ENCODE data around the gene WWOX.

Gene WWOX

DNA sequence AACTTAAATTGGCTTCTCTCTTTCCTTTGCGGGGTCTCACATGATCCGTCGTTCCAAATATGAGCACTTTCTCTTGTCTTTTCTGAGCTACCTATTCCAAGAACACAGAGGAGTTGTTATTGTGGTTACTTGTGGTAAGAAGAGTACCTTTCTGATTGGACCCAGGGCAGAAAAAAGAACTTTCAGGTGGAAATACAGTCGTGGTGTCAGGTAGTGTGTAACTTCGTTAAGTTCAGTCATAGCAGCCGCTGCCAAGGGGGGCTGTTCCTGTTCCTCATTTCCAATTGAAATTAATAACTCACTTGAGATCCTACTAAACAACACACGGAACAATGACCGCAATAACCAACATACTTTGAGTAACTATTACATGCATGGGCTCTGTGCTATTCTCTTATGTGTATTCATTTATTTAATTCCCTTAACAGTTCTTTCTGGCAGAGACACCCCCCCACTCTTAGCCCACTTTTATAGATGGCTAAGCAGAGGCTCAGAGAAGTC lies 819.4 kb downstream of the WWOX start:
- H3K4me3 Mint-ChIP-seq, result no peak overlapping the region
- H3K27me3 Mint-ChIP-seq (ENCODE audit: low read depth), result no peaks in the 10 kb centered on the region
- H3K36me3 Mint-ChIP-seq (ENCODE audit: low read depth), result peaks cover 6% of the 10 kb centered on the region
- H3K9me3 Mint-ChIP-seq, result peaks cover 35% of the 10 kb centered on the region
- DNase-seq (ENCODE audit: low spot score), result no peak
- H3K4me1 Mint-ChIP-seq (ENCODE audit: low read depth), result peaks cover 2% of the 10 kb centered on the region
- no peak overlapping the region for H3K27ac Mint-ChIP-seq

DNA sequence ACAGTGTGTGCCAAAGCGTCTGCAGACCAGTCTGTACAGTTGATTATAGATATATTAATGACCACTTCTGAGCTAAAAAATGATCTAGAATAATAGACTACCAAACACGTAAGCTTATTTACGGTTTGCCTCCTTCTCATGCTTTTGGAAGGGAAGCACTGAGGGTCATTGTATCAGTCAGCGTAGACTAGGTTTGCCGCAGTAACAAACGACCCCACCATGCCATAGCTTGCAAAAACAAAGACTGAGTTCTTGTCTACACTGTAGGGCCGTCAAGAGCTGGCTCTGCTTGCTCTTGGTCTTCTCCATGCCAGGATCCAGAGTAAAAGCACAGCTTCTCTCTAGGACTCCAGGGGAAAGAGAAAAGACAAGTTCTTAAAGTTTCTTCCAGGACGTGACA lies 820.4 kb downstream of the WWOX start:
- peaks cover 2% of the 10 kb centered on the region for H3K4me1 Mint-ChIP-seq (ENCODE audit: low read depth)
- H3K9me3 Mint-ChIP-seq, result peaks cover 44% of the 10 kb centered on the region
- H3K27ac Mint-ChIP-seq, result no peak overlapping the region
- peaks cover 6% of the 10 kb centered on the region for H3K36me3 Mint-ChIP-seq (ENCODE audit: low read depth)
- H3K4me3 Mint-ChIP-seq, result no peak overlapping the region
- no peak for DNase-seq (ENCODE audit: low spot score)
- no peaks in the 10 kb centered on the region for H3K27me3 Mint-ChIP-seq (ENCODE audit: low read depth)

DNA sequence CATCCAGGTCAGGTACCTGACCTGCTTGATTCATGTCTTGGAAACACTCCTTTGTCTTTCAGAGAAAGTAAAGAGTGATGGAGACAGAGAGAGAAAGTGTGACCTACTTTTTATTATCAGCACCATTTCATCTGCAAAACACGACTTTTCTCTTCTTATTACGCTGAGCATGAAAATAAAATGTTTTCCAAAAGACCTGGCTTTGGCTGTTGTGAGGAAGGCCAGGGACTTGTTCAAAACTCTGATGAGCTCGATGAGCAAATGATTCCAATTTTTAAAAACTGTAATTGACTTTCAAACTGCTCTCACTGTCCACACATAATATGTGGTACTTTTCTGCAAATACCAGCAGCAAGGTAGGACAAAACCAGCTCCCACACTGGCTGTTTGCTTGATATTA lies 821.2 kb downstream of the WWOX start:
- no peak overlapping the region for H3K4me3 Mint-ChIP-seq
- no peak overlapping the region for H3K27ac Mint-ChIP-seq
- peaks cover 44% of the 10 kb centered on the region for H3K9me3 Mint-ChIP-seq
- no peaks in the 10 kb centered on the region for H3K27me3 Mint-ChIP-seq (ENCODE audit: low read depth)
- peaks cover 5% of the 10 kb centered on the region for H3K4me1 Mint-ChIP-seq (ENCODE audit: low read depth)
- H3K36me3 Mint-ChIP-seq (ENCODE audit: low read depth), result peaks cover 6% of the 10 kb centered on the region
- DNase-seq (ENCODE audit: low spot score), result no peak

DNA sequence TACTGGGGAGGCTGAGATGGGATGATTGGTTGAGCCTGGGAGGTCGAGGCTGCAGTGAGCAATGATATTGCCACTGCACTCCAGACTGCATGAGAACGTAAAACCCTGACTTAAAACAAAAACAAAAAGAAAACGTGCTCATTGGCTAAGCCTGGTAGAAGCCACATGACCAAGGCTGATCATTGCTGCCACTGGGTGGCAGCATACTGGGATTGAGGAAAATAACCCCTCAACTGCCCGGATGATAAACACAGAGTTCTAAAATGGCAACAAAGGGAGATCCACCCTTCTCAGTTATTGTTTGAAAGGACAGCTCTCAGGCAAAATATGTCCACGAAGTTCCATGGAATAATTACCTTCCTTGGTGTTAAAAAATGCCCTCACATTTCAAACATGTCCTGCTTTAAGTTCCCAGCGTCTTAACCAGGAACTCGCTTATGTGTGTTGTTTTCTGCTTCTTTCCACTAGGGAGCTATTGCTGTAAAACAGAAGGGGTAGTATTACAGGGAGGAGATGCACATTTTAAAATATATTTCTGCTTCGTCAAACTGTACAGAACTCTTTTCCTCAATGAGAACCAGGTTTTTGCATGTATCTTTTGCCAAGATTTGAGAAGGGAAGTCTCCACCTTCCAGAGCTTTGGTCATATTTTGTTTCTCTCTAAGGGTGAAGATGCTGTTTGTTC lies 825.8 kb downstream of the WWOX start:
- no peak for DNase-seq (ENCODE audit: low spot score)
- no peak overlapping the region for H3K4me3 Mint-ChIP-seq
- peaks cover 30% of the 10 kb centered on the region for H3K9me3 Mint-ChIP-seq
- H3K4me1 Mint-ChIP-seq (ENCODE audit: low read depth), result peaks cover 3% of the 10 kb centered on the region
- H3K27me3 Mint-ChIP-seq (ENCODE audit: low read depth), result no peaks in the 10 kb centered on the region
- no peak overlapping the region for H3K27ac Mint-ChIP-seq
- peaks cover 4% of the 10 kb centered on the region for H3K36me3 Mint-ChIP-seq (ENCODE audit: low read depth)

DNA sequence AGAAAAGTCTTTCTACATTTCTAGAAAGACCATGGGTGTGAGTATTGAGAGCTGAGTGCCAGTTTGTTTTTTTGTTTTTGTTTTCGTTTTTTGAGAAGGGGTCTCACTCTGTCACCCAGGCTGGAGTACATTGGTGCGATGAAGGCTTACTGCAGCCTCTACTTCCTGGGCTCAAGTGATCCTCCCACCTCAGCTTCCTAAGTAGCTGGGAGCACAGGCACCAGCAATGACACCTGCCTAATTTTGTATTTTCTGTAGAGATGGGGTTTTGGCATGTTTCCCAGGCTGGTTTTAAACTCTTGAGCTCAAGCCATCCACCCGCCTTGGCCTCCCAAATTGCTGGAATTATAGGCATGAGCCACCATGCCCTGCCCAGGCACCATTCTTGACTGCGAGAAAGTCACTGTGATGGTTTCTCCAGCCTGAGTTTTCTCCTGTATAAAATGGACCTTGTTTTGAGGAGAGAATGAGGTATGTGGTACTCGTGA lies 827.3 kb downstream of the WWOX start:
- H3K4me3 Mint-ChIP-seq, result no peak overlapping the region
- H3K27me3 Mint-ChIP-seq (ENCODE audit: low read depth), result no peaks in the 10 kb centered on the region
- H3K4me1 Mint-ChIP-seq (ENCODE audit: low read depth), result peaks cover 3% of the 10 kb centered on the region
- peaks cover 19% of the 10 kb centered on the region for H3K9me3 Mint-ChIP-seq
- no peak for DNase-seq (ENCODE audit: low spot score)
- peaks cover 3% of the 10 kb centered on the region for H3K36me3 Mint-ChIP-seq (ENCODE audit: low read depth)
- H3K27ac Mint-ChIP-seq, result no peak overlapping the region

DNA sequence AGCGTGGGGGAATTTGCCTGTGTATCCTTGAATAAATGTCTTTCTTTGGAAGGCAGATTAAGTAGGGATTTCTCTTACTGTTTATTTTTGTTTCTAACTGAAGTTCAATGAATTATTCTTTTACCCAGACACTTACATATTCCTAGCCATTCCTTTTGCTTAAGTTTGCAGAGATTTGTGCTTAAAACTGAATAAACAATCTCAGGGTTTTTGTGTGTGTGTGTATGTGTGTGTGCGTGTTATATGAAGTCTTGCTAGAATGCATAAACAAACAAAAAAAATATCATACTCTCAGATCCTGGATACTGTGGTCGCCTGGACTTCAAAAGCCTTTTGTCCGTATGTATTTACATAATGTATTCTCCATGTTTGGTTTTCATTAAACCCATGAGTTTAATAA lies 828.3 kb downstream of the WWOX start:
- Mint-ChIP-seq H3K36me3 (ENCODE audit: low read depth) (no peaks in the 10 kb centered on the region), H3K4me1 (ENCODE audit: low read depth) (peaks cover 3% of the 10 kb centered on the region), H3K27ac (no peak overlapping the region), H3K9me3 (peaks cover 15% of the 10 kb centered on the region), H3K4me3 (no peak overlapping the region), H3K27me3 (ENCODE audit: low read depth) (no peaks in the 10 kb centered on the region)
- no peak for DNase-seq (ENCODE audit: low spot score)

DNA sequence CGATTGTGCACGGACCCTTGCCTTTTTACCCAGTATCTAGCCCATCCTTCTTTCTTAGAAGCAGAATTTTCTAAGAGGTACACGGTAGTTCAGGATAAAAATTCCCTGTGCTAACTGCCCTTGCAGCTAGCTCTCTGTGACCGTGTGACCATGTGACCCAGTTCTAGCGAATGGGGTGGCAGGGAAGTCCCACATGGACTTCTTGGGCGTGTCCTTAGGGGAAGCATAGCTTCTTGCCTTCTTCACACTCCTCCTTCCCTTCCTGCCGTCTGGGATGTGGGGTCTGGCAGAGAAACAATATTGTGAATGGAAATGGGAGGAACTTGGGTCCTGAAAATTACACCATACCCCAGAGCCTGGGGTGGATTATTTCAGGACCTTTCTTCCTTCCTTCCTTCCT lies 830.4 kb downstream of the WWOX start:
- H3K27me3 Mint-ChIP-seq (ENCODE audit: low read depth), result no peaks in the 10 kb centered on the region
- H3K4me3 Mint-ChIP-seq, result no peak overlapping the region
- no peak overlapping the region for H3K27ac Mint-ChIP-seq
- H3K4me1 Mint-ChIP-seq (ENCODE audit: low read depth), result peaks cover 3% of the 10 kb centered on the region
- no peak for DNase-seq (ENCODE audit: low spot score)
- H3K9me3 Mint-ChIP-seq, result no peaks in the 10 kb centered on the region
- H3K36me3 Mint-ChIP-seq (ENCODE audit: low read depth), result no peaks in the 10 kb centered on the region

DNA sequence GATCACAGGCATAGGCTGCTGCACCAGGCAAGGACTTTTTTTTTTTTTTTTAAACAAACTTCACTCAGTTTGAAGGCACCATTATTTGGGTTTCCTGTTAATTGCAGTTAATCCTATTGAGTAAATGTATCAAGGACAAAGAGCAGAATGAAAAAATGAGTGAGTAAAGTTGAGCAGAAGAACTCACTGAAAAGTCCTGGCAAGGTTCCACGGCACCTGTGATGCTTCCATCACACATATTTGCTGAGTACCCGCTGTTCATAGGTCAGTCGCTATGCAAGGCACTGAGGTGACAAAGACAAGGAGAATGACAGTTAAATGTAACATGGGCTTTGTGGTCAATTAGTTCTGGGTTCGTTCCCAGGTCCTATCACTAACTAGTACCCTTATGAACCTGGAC lies 831.1 kb downstream of the WWOX start:
- Mint-ChIP-seq H3K4me1 (ENCODE audit: low read depth) (no peaks in the 10 kb centered on the region), H3K4me3 (no peak overlapping the region), H3K27me3 (ENCODE audit: low read depth) (no peaks in the 10 kb centered on the region), H3K9me3 (no peaks in the 10 kb centered on the region), H3K36me3 (ENCODE audit: low read depth) (no peaks in the 10 kb centered on the region), H3K27ac (no peak overlapping the region)
- DNase-seq (ENCODE audit: low spot score), result no peak

DNA sequence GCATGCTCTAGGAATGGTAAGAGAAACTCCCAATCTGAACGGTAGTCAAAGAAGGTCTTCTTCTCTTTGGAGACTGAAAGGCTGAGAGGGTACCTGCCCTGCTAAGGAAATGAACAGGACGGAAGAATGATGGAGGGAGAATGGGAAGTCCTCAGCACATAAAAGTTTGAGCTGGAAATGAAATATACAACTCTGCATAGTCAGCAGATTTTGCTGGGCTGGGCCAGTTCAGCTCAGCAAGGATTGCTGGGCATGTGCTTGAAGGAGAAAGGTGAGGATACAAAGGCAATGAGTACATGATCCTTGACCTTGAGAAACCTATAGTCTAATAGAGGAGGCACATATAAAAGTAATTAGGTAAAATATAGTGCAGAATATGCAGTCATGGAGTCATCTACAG lies 831.8 kb downstream of the WWOX start:
- Mint-ChIP-seq H3K36me3 (ENCODE audit: low read depth) (no peaks in the 10 kb centered on the region), H3K27me3 (ENCODE audit: low read depth) (no peaks in the 10 kb centered on the region), H3K27ac (no peak overlapping the region), H3K9me3 (no peaks in the 10 kb centered on the region), H3K4me1 (ENCODE audit: low read depth) (no peaks in the 10 kb centered on the region), H3K4me3 (no peak overlapping the region)
- DNase-seq (ENCODE audit: low spot score), result no peak

DNA sequence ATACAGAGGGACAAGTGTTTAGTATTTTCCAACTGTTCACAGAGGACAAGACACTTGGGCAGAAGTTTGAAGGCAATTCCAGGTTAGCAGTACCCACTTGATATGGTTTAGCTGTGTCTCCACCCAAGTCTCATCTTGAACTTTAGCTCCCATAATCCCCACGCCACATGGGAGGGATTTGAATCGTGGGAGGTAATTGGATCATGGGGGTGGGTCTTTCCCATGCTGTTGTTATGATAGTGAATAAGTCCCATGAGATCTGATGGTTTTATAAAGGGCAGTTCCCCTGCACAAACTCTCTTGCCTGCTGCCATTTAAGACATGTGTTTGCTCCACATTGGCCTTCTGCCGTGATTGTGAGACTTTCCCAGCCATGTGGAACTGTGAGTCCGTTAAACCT lies 832.2 kb downstream of the WWOX start:
- no peak overlapping the region for H3K27ac Mint-ChIP-seq
- no peak overlapping the region for H3K4me3 Mint-ChIP-seq
- H3K4me1 Mint-ChIP-seq (ENCODE audit: low read depth), result no peaks in the 10 kb centered on the region
- DNase-seq (ENCODE audit: low spot score), result no peak
- H3K9me3 Mint-ChIP-seq, result no peaks in the 10 kb centered on the region
- no peaks in the 10 kb centered on the region for H3K27me3 Mint-ChIP-seq (ENCODE audit: low read depth)
- no peaks in the 10 kb centered on the region for H3K36me3 Mint-ChIP-seq (ENCODE audit: low read depth)

DNA sequence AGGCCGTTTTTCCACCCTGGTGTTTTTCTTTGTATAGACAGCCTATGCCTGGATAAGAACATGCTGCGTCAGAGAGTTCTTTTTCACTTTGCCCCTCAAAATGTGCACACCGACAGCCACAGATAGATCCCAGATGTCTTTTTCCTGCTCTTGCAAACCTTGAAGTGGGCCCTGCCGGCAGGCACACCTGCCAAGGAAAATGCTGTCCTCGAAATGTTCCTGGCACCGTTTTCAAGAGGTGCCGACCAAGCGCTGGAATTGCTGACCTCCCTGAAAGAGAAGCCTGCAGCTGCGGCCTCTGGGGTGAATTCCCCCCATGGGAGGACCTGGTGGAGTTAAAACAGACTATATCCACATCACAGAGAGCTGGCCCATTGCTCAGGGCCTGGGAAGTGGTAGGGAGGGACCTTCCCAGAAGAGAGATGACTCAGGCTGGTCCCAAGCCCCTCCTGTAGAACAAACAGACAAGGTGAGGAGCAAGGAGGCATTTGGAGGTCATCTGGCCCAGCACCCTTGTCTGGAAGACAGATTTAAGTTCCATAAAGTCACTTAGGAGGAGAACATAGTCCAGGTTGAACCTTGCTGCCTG lies 833.0 kb downstream of the WWOX start:
- Mint-ChIP-seq H3K27ac (no peak overlapping the region), H3K4me3 (no peak overlapping the region), H3K36me3 (ENCODE audit: low read depth) (no peaks in the 10 kb centered on the region), H3K9me3 (no peaks in the 10 kb centered on the region), H3K4me1 (ENCODE audit: low read depth) (no peaks in the 10 kb centered on the region), H3K27me3 (ENCODE audit: low read depth) (no peaks in the 10 kb centered on the region)
- no peak for DNase-seq (ENCODE audit: low spot score)

DNA sequence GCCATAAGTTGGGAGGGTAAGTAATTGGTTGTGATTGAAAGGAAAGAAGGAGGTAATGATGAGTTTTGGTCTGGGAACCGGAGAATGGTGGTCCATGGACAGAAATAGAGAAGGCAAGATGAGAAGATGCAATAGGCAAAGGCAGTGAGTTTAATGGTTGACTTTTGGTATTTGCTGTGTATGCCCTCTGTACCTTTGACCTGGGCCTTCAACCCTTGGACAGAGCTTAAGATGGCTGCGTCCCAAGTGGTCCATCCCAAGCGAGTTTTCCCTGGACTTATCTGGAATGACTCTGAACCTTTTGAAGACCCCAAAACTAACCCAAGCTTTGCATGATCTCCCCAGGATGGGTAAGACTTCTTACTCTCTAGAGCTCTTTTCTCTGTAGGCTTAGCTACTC lies 836.6 kb downstream of the WWOX start:
- no peaks in the 10 kb centered on the region for H3K9me3 Mint-ChIP-seq
- DNase-seq (ENCODE audit: low spot score), result no peak
- no peak overlapping the region for H3K4me3 Mint-ChIP-seq
- H3K27ac Mint-ChIP-seq, result no peak overlapping the region
- no peaks in the 10 kb centered on the region for H3K36me3 Mint-ChIP-seq (ENCODE audit: low read depth)
- H3K27me3 Mint-ChIP-seq (ENCODE audit: low read depth), result no peaks in the 10 kb centered on the region
- H3K4me1 Mint-ChIP-seq (ENCODE audit: low read depth), result no peaks in the 10 kb centered on the region

DNA sequence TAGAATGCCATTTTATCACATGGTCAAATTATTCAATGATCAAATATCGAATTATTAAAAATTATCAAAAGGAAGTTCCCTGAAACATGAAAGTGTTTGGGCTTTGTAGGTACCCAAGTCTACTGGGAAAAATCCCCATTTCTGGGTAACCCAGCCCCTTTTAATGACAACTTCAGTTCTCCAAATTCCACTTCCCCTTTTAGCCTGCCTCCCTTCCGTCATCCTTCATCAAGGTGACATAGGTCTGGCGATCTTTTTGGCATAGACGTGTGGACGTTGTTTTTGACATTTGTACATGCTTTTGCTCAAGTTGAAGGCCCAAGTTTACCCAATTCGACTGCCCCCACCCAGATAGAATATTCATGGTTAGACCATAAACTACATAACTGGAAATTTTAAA lies 840.1 kb downstream of the WWOX start:
- no peaks in the 10 kb centered on the region for H3K4me1 Mint-ChIP-seq (ENCODE audit: low read depth)
- no peak overlapping the region for H3K4me3 Mint-ChIP-seq
- H3K27ac Mint-ChIP-seq, result no peak overlapping the region
- no peaks in the 10 kb centered on the region for H3K36me3 Mint-ChIP-seq (ENCODE audit: low read depth)
- no peak for DNase-seq (ENCODE audit: low spot score)
- peaks cover 3% of the 10 kb centered on the region for H3K27me3 Mint-ChIP-seq (ENCODE audit: low read depth)
- no peaks in the 10 kb centered on the region for H3K9me3 Mint-ChIP-seq

DNA sequence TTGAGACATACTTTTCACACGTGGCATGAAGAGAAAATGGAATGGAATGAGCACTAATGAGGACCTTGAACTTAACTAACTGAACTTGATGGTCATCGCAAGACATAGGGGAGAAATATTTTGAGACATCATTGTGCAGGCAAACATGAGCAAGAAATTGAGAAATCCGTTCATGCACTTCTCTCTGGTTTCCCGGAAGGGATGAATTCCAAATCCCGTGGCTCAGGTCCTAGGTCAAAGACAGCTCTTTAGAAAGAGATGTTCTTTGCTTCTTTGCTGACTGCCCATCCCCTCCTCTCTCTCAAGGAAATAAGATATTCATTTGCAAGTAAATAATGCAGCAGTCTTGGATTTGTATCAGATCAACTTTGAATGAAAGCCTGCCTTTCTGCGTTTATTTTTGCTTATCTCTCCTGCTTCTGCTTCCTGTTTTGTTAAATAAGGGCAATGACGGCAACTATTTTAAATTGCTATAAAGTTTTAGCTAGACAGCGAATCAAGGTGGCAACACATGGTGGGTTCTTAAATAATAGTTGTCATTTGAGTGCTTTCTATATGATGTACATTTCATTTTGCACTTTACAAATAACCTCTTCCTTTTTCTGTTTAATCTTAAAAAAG lies 843.3 kb downstream of the WWOX start:
- no peaks in the 10 kb centered on the region for H3K36me3 Mint-ChIP-seq (ENCODE audit: low read depth)
- no peaks in the 10 kb centered on the region for H3K9me3 Mint-ChIP-seq
- DNase-seq (ENCODE audit: low spot score), result no peak
- no peaks in the 10 kb centered on the region for H3K4me1 Mint-ChIP-seq (ENCODE audit: low read depth)
- no peak overlapping the region for H3K27ac Mint-ChIP-seq
- peaks cover 3% of the 10 kb centered on the region for H3K27me3 Mint-ChIP-seq (ENCODE audit: low read depth)
- no peak overlapping the region for H3K4me3 Mint-ChIP-seq
